ENCODE results near the gene ALDH1L2. TPM values are rescaled to one million over a fixed set of nuclear protein-coding genes. Genes with fewer than 3 reads are reported as not detected.

The ALDH1L2 gene
- total RNA-seq, 1 donor: under 0.01 TPM

DNA sequence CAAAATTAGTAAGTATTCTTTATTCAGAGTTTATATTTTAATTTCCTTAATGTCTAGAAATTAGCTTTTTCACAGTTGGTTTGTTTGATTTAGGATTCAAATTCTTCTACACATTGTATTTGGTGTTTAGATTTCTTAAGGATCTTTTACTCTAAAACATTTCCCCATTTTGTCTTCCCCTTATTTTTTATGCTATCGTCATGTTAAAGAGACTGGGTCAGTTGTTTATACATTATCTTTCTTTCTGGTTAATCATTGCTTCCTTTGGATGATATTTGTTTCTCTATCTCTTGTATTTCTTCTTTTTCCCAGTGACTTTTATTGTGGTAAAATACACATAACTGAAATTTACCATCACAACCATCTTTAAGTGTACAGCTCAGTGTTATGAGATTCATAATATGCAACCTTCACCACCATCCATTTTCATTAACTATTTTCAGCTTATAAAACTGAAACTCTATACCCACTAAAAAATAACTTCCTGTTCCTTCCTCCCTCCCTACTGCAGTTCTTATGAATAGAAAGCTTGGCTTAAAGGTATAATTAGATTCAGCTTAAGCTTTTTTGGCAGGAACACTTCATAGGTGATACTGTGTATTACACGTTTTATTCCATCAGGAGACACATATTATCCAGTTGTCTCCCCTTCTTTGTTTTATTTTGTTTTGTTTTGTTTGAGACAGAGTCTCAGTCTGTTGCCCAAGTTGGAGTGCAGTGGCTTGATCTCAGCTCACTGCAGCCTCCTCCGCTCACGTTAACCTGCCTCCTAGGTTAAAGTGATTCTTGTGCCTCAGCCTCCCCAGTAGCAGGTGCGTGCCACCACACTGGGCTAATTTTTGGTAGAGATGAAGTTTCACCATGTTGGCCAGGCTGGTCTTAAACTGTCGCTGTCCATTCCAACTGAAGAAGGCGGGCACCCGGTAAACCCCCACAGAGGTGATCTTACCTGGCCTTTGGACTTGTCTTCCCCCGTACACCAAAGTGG is 53.1 kb downstream of the ALDH1L2 start:
- no peak overlapping the region for H3K4me3 ChIP-seq (ENCODE audit: low read length)

GRCh38 chr12:105026411-105026810 is 57.8 kb downstream of the ALDH1L2 start:
- H3K4me1 ChIP-seq (ENCODE audit: insufficient read depth, low read length): peaks cover 2% of the 10 kb centered on the region
- no peaks in the 10 kb centered on the region for H3K27me3 ChIP-seq (ENCODE audit: insufficient read depth, low read length)
- H3K4me3 ChIP-seq (ENCODE audit: low read length): no peak overlapping the region

More for the DNA sequence above, 53.1 kb downstream of the ALDH1L2 start:
- no peaks in the 10 kb centered on the region for H3K9me3 ChIP-seq (ENCODE audit: low read depth, low read length)
- no peaks in the 10 kb centered on the region for H3K27me3 ChIP-seq (ENCODE audit: insufficient read depth, low read length)
- H3K4me1 ChIP-seq (ENCODE audit: insufficient read depth, low read length): peaks cover 7% of the 10 kb centered on the region

DNA sequence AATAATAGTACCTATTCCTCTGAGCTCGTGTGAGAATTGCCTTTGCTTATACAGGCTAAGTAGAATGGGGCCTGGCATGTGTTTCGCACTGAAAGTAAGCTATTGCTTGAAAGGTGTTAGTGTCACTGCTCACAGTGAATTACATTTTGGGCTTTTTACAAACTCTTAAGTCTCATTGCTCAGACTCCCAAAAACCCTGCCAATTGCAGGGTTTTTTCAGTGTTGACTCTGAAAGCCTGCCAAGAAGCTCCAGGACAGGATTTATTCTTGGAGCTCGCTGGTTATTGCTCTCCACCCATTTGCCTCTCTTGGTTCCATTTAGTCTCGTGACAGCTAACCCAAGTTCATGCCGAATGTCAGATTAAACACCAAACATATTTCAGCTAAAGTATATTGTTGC is 58.4 kb downstream of the ALDH1L2 start:
- Histone ChIP-seq H3K9me3 (ENCODE audit: low read depth, low read length) (no peaks in the 10 kb centered on the region), H3K4me1 (ENCODE audit: insufficient read depth, low read length) (no peaks in the 10 kb centered on the region), H3K27me3 (ENCODE audit: insufficient read depth, low read length) (no peaks in the 10 kb centered on the region), H3K4me3 (ENCODE audit: low read length) (no peak overlapping the region)

More at GRCh38 chr12:105026411-105026810, 57.8 kb downstream of the ALDH1L2 start:
- no peaks in the 10 kb centered on the region for H3K9me3 ChIP-seq (ENCODE audit: low read depth, low read length)

GRCh38 chr12:105024928-105025327 is 59.3 kb downstream of the ALDH1L2 start:
- no peaks in the 10 kb centered on the region for H3K9me3 ChIP-seq (ENCODE audit: low read depth, low read length)
- no peaks in the 10 kb centered on the region for H3K27me3 ChIP-seq (ENCODE audit: insufficient read depth, low read length)
- no peaks in the 10 kb centered on the region for H3K4me1 ChIP-seq (ENCODE audit: insufficient read depth, low read length)
- H3K4me3 ChIP-seq (ENCODE audit: low read length): no peak overlapping the region

- H3K9me3 ChIP-seq (ENCODE audit: low read depth, low read length): no peaks in the 10 kb centered on the region
- H3K27me3 ChIP-seq (ENCODE audit: insufficient read depth, low read length): no peaks in the 10 kb centered on the region
- H3K4me3 ChIP-seq (ENCODE audit: low read length): no peak overlapping the region
- no peaks in the 10 kb centered on the region for H3K4me1 ChIP-seq (ENCODE audit: insufficient read depth, low read length)
These were observed 63.9 kb downstream of the ALDH1L2 start for GRCh38 chr12:105020241-105020962.

DNA sequence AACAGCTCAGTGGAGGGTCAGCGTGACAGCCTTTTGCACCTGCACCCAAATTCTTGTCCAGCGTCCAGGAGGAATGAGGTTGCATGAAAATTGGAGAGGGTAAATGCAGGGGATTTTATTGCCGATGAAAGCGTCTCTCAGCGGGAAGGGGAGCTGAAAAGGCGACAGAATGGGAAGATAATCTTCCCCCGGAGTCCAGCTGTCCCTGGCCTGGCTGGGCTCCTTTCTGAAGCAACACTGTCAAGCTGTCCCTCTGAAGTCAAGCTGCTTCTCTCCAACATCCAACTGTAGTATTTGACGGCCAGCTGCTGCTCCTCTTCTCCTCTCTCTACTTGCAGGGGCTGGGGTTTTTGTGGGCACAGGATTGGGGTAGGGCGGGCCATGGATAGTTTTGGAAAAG is 65.5 kb downstream of the ALDH1L2 start:
- Histone ChIP-seq H3K27me3 (ENCODE audit: insufficient read depth, low read length) (no peaks in the 10 kb centered on the region), H3K4me1 (ENCODE audit: insufficient read depth, low read length) (no peaks in the 10 kb centered on the region), H3K9me3 (ENCODE audit: low read depth, low read length) (no peaks in the 10 kb centered on the region), H3K4me3 (ENCODE audit: low read length) (no peak overlapping the region)

- H3K4me3 ChIP-seq (ENCODE audit: low read length): no peak overlapping the region
- no peaks in the 10 kb centered on the region for H3K27me3 ChIP-seq (ENCODE audit: insufficient read depth, low read length)
- H3K4me1 ChIP-seq (ENCODE audit: insufficient read depth, low read length): no peaks in the 10 kb centered on the region
- no peaks in the 10 kb centered on the region for H3K9me3 ChIP-seq (ENCODE audit: low read depth, low read length)
These were observed 66.2 kb downstream of the ALDH1L2 start for GRCh38 chr12:105018012-105018411.

- Histone ChIP-seq H3K4me1 (ENCODE audit: insufficient read depth, low read length) (no peaks in the 10 kb centered on the region), H3K9me3 (ENCODE audit: low read depth, low read length) (no peaks in the 10 kb centered on the region), H3K4me3 (ENCODE audit: low read length) (no peak overlapping the region), H3K27me3 (ENCODE audit: insufficient read depth, low read length) (no peaks in the 10 kb centered on the region)
These were observed 68.7 kb downstream of the ALDH1L2 start for GRCh38 chr12:105015543-105015942.

- Histone ChIP-seq H3K27me3 (ENCODE audit: insufficient read depth, low read length) (no peaks in the 10 kb centered on the region), H3K4me3 (ENCODE audit: low read length) (no peak overlapping the region), H3K4me1 (ENCODE audit: insufficient read depth, low read length) (no peaks in the 10 kb centered on the region), H3K9me3 (ENCODE audit: low read depth, low read length) (no peaks in the 10 kb centered on the region)
These were observed 69.7 kb downstream of the ALDH1L2 start for GRCh38 chr12:105014603-105015002.

GRCh38 chr12:105013892-105014291 is 70.4 kb downstream of the ALDH1L2 start:
- H3K4me3 ChIP-seq (ENCODE audit: low read length): no peak overlapping the region
- H3K9me3 ChIP-seq (ENCODE audit: low read depth, low read length): no peaks in the 10 kb centered on the region
- H3K27me3 ChIP-seq (ENCODE audit: insufficient read depth, low read length): no peaks in the 10 kb centered on the region
- no peaks in the 10 kb centered on the region for H3K4me1 ChIP-seq (ENCODE audit: insufficient read depth, low read length)

GRCh38 chr12:105001476-105001875 is 82.8 kb downstream of the ALDH1L2 start:
- H3K4me1 ChIP-seq (ENCODE audit: insufficient read depth, low read length): peaks cover 13% of the 10 kb centered on the region
- H3K27me3 ChIP-seq (ENCODE audit: insufficient read depth, low read length): no peaks in the 10 kb centered on the region
- no peaks in the 10 kb centered on the region for H3K9me3 ChIP-seq (ENCODE audit: low read depth, low read length)
- no peak overlapping the region for H3K4me3 ChIP-seq (ENCODE audit: low read length)

- Histone ChIP-seq H3K9me3 (ENCODE audit: low read depth, low read length) (no peaks in the 10 kb centered on the region), H3K4me3 (ENCODE audit: low read length) (no peak overlapping the region), H3K27me3 (ENCODE audit: insufficient read depth, low read length) (no peaks in the 10 kb centered on the region), H3K4me1 (ENCODE audit: insufficient read depth, low read length) (peaks cover 16% of the 10 kb centered on the region)
These were observed 84.9 kb downstream of the ALDH1L2 start for GRCh38 chr12:104999347-104999685.

GRCh38 chr12:104998423-104999346 is 85.6 kb downstream of the ALDH1L2 start:
- H3K9me3 ChIP-seq (ENCODE audit: low read depth, low read length): no peaks in the 10 kb centered on the region
- no peaks in the 10 kb centered on the region for H3K27me3 ChIP-seq (ENCODE audit: insufficient read depth, low read length)
- H3K4me1 ChIP-seq (ENCODE audit: insufficient read depth, low read length): peaks cover 16% of the 10 kb centered on the region
- no peak overlapping the region for H3K4me3 ChIP-seq (ENCODE audit: low read length)

GRCh38 chr12:104997541-104997940 is 86.7 kb downstream of the ALDH1L2 start:
- no peaks in the 10 kb centered on the region for H3K27me3 ChIP-seq (ENCODE audit: insufficient read depth, low read length)
- H3K4me1 ChIP-seq (ENCODE audit: insufficient read depth, low read length): peaks cover 16% of the 10 kb centered on the region
- no peak overlapping the region for H3K4me3 ChIP-seq (ENCODE audit: low read length)
- no peaks in the 10 kb centered on the region for H3K9me3 ChIP-seq (ENCODE audit: low read depth, low read length)

All from mononuclear cell (primary cell).